ENCODE measurements around the gene AFF4. TPM values are rescaled to one million over a fixed set of nuclear protein-coding genes. Genes with fewer than 3 reads are reported as not detected.

AFF4 gene
- total and polyA plus RNA-seq, 2 of the 4 experiments (the other 2 are of a cell fraction) = 27.3 to 57.2 TPM

GRCh38 chr5:132866342-132867045 lies 96.9 kb downstream of the AFF4 start, which contains the start of the genes GDF9 and UQCRQ (continued):
- TF ChIP-seq, protein P1, sequence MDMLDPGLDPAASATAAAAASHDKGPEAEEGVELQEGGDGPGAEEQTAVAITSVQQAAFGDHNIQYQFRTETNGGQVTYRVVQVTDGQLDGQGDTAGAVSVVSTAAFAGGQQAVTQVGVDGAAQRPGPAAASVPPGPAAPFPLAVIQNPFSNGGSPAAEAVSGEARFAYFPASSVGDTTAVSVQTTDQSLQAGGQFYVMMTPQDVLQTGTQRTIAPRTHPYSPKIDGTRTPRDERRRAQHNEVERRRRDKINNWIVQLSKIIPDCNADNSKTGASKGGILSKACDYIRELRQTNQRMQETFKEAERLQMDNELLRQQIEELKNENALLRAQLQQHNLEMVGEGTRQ (IDR thresholded peaks at IDR 0.05; ENCODE audit: low read depth, low read length) = peak; percentile 82
- peak; percentile 95 for TF ChIP-seq POLR2A (IDR thresholded peaks at IDR 0.05; ENCODE audit: low read depth, low read length)
- TF ChIP-seq BHLHE40 (IDR thresholded peaks at IDR 0.05; ENCODE audit: low read depth, low read length) = peak; percentile 97
